GM19452 (cell line): ENCODE measurements around the gene KCNV2.

Experiments
- ATAC-seq: cut with Tn5 transposase; IDR thresholded peaks from one replicate; pipeline ENCODE4 v1.9.1; 2021; ENCODE audit not compliant: unreplicated experiment

KCNV2 gene

GRCh38 chr9:2718698-2719033 lies 1.4 kb downstream of the KCNV2 start:
- ATAC-seq = no peak

- ATAC-seq = no peak
Measured at GRCh38 chr9:2720179-2720654, 2.9 kb downstream of the KCNV2 start.

GRCh38 chr9:2722715-2723114 lies 5.4 kb downstream of the KCNV2 start:
- no peak for ATAC-seq

- ATAC-seq = no peak
Measured at GRCh38 chr9:2723376-2724065, 6.2 kb downstream of the KCNV2 start.

GRCh38 chr9:2725126-2725525 lies 7.8 kb downstream of the KCNV2 start:
- no peak for ATAC-seq

GRCh38 chr9:2725898-2726649 lies 8.8 kb downstream of the KCNV2 start:
- no peak for ATAC-seq

GRCh38 chr9:2726650-2727340 lies 9.5 kb downstream of the KCNV2 start:
- no peak for ATAC-seq

GRCh38 chr9:2727374-2727773 lies 10.1 kb downstream of the KCNV2 start:
- ATAC-seq = no peak

- ATAC-seq = peak; percentile 81
Measured at GRCh38 chr9:2727966-2728613, 10.8 kb downstream of the KCNV2 start.

- no peak for ATAC-seq
Measured at GRCh38 chr9:2729003-2729402, 11.7 kb downstream of the KCNV2 start.

GRCh38 chr9:2729721-2730120 lies 12.4 kb downstream of the KCNV2 start:
- ATAC-seq = no peak

GRCh38 chr9:2730971-2731370 lies 13.7 kb downstream of the KCNV2 start:
- no peak for ATAC-seq

GRCh38 chr9:2732492-2732891 lies 15.2 kb downstream of the KCNV2 start:
- no peak for ATAC-seq

- ATAC-seq = no peak
Measured at GRCh38 chr9:2740616-2741015, 23.3 kb downstream of the KCNV2 start.

GRCh38 chr9:2741441-2742158 lies 24.3 kb downstream of the KCNV2 start:
- ATAC-seq = no peak

GRCh38 chr9:2742214-2742613 lies 24.9 kb downstream of the KCNV2 start:
- ATAC-seq = no peak

GRCh38 chr9:2743937-2744529 lies 26.7 kb downstream of the KCNV2 start:
- ATAC-seq = no peak

- ATAC-seq = no peak
Measured at GRCh38 chr9:2745560-2746380, 28.5 kb downstream of the KCNV2 start.

- no peak for ATAC-seq
Measured at GRCh38 chr9:2749485-2749884, 32.2 kb downstream of the KCNV2 start.

- no peak for ATAC-seq
Measured at GRCh38 chr9:2755285-2755684, 38.0 kb downstream of the KCNV2 start.
